Effector memory CD4-positive, alpha-beta T cell (primary cell): ENCODE data around the gene DNAH12.
"Not testable (repeated sequence)": the region's sequence is repeated elsewhere in the genome, so short reads cannot be mapped to it uniquely, and the experiment has no call there.

ENCODE experiments used
- DNase-seq, 3 donors: peaks; one replicate each; pipeline ENCODE4 v3.0.0-alpha.2; 2020
- H3K27ac ChIP-seq: 2 replicates; pipeline ENCODE4 v1.7.0; 2013; ENCODE audit warnings: mild to moderate bottlenecking, low read length, moderate library complexity; ENCODE audit not compliant: insufficient read depth, poor library complexity, severe bottlenecking
- H3K27me3 ChIP-seq: replicated peaks from 2 replicates; pipeline ENCODE4 v1.7.0; 2013; ENCODE audit warnings: mild to moderate bottlenecking, low read length; ENCODE audit not compliant: insufficient read depth, control insufficient read depth, poor library complexity, severe bottlenecking
- H3K36me3 ChIP-seq: 2 replicates; pipeline ENCODE4 v1.7.0; 2013; ENCODE audit warnings: mild to moderate bottlenecking, low read length, moderate library complexity; ENCODE audit not compliant: control insufficient read depth, insufficient read depth
- H3K4me1 ChIP-seq: 2 replicates; pipeline ENCODE4 v1.7.0; 2013; ENCODE audit warnings: low read length, mild to moderate bottlenecking; ENCODE audit not compliant: control insufficient read depth, insufficient read depth, poor library complexity, severe bottlenecking
- H3K4me3 ChIP-seq: 2 replicates; pipeline ENCODE4 v1.7.0; 2013; ENCODE audit warnings: low read length, low read depth, mild to moderate bottlenecking; ENCODE audit not compliant: insufficient read depth, poor library complexity, severe bottlenecking
- H3K9me3 ChIP-seq: 2 replicates; pipeline ENCODE4 v1.7.0; 2013; ENCODE audit warnings: mild to moderate bottlenecking, low read length, moderate library complexity; ENCODE audit not compliant: control insufficient read depth

Gene DNAH12

GRCh38 chr3:57389271-57389670, 154.9 kb downstream of the DNAH12 start:
- Histone ChIP-seq H3K36me3 (no peaks in the 10 kb centered on the region), H3K4me3 (no peak overlapping the region), H3K4me1 (no peaks in the 10 kb centered on the region), H3K27ac (no peak overlapping the region), H3K9me3 (no peaks in the 10 kb centered on the region), H3K27me3 (no peaks in the 10 kb centered on the region)
- no peak for DNase-seq

- no peaks in the 10 kb centered on the region for H3K9me3 ChIP-seq
- H3K36me3 ChIP-seq = no peaks in the 10 kb centered on the region
Observed at GRCh38 chr3:57386307-57386706, 157.8 kb downstream of the DNAH12 start.

DNA sequence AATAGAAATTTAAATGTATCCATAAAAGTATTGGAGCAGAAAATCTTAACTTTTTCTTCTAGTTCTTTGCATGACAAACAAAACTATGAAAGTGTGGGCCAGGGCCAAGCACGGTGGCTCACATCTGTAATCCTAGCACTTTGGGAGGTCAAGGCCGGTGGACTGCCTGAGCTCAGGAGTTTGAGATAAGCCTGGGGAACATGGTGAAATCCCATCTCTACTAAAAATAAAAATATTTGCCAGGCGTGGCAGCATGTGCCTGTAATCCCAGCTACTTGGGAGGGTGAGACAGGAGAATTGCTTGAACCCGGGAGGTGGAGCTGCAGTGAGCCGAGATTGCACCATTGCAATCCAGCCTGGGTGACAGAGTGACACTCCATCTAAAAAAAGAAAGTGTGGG, 158.6 kb downstream of the DNAH12 start:
- no peaks in the 10 kb centered on the region for H3K9me3 ChIP-seq
- H3K36me3 ChIP-seq = no peaks in the 10 kb centered on the region
- H3K4me3 ChIP-seq = no peak overlapping the region
- DNase-seq = no peak
- no peak overlapping the region for H3K27ac ChIP-seq
- H3K4me1 ChIP-seq = no peaks in the 10 kb centered on the region
- no peaks in the 10 kb centered on the region for H3K27me3 ChIP-seq

More at GRCh38 chr3:57386307-57386706, 157.8 kb downstream of the DNAH12 start:
- Histone ChIP-seq H3K4me1 (no peaks in the 10 kb centered on the region), H3K27ac (no peak overlapping the region), H3K27me3 (no peaks in the 10 kb centered on the region), H3K4me3 (no peak overlapping the region)
- DNase-seq = no peak

DNA sequence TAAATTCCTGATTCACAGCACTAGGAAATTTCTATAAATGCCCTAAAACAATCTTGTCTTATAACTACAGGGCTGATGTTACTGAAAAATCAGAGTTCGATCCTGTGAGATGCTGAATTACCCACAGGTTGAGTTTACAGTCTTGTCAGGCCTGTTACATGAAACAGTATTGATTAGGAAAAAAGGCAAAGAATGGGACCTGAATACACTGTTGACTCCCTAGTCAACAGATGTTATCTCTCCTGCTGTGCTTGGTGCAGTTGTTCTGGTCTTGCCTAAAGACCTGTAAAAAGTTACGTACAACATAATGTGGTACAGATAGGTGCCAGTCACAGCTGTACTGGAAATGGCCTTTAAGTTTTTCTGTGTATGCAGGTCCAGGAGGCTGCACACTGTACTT, 160.3 kb downstream of the DNAH12 start:
- Histone ChIP-seq H3K9me3 (no peaks in the 10 kb centered on the region), H3K4me3 (no peak overlapping the region), H3K27me3 (no peaks in the 10 kb centered on the region), H3K4me1 (no peaks in the 10 kb centered on the region), H3K27ac (no peak overlapping the region), H3K36me3 (no peaks in the 10 kb centered on the region)
- DNase-seq = no peak

GRCh38 chr3:57383406-57383805, 160.7 kb downstream of the DNAH12 start:
- H3K27me3 ChIP-seq = no peaks in the 10 kb centered on the region

GRCh38 chr3:57382933-57383332, 161.2 kb downstream of the DNAH12 start:
- Histone ChIP-seq H3K4me3 (no peak overlapping the region), H3K4me1 (no peaks in the 10 kb centered on the region), H3K9me3 (no peaks in the 10 kb centered on the region), H3K27ac (no peak overlapping the region), H3K36me3 (no peaks in the 10 kb centered on the region), H3K27me3 (no peaks in the 10 kb centered on the region)
- DNase-seq = no peak

More at GRCh38 chr3:57383406-57383805, 160.7 kb downstream of the DNAH12 start:
- no peak for DNase-seq
- no peaks in the 10 kb centered on the region for H3K36me3 ChIP-seq
- no peak overlapping the region for H3K4me3 ChIP-seq
- no peaks in the 10 kb centered on the region for H3K4me1 ChIP-seq
- H3K27ac ChIP-seq = no peak overlapping the region
- H3K9me3 ChIP-seq = no peaks in the 10 kb centered on the region

GRCh38 chr3:57370341-57370740, 173.8 kb downstream of the DNAH12 start:
- no peak for DNase-seq
- H3K27me3 ChIP-seq = no peaks in the 10 kb centered on the region
- H3K4me1 ChIP-seq = no peaks in the 10 kb centered on the region
- no peaks in the 10 kb centered on the region for H3K9me3 ChIP-seq
- no peak overlapping the region for H3K27ac ChIP-seq
- H3K36me3 ChIP-seq = no peaks in the 10 kb centered on the region
- H3K4me3 ChIP-seq = no peak overlapping the region

GRCh38 chr3:57365089-57365488, 179.1 kb downstream of the DNAH12 start:
- not testable (repeated sequence) for H3K27me3 ChIP-seq, H3K27ac ChIP-seq, DNase-seq, H3K4me3 ChIP-seq, H3K4me1 ChIP-seq, H3K9me3 ChIP-seq, H3K36me3 ChIP-seq

DNA sequence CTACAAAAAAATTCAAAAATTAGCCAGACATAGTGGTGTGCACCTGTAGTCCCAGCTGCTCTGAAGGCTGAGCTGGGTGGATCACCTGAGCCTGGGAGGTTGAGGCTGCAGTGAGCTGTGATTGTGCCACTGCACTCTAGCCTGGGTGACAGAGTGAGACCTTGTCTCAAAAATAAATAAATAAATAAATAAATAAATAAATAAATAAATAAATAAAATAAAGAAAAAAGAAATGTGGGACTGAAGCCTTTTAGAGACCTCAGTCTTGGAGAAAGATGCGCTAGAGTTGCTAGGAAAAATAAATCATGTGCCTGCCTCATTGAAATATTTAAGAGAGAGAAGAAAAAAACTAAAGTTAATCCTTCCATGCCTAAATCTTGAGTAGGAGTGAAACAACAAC, 187.9 kb downstream of the DNAH12 start:
- H3K27me3 ChIP-seq, H3K36me3 ChIP-seq, DNase-seq, H3K27ac ChIP-seq, H3K4me3 ChIP-seq, H3K9me3 ChIP-seq, H3K4me1 ChIP-seq: not testable (repeated sequence)

GRCh38 chr3:57354768-57355167, 189.4 kb downstream of the DNAH12 start:
- H3K4me3 ChIP-seq = no peak overlapping the region
- H3K9me3 ChIP-seq = no peaks in the 10 kb centered on the region
- H3K27ac ChIP-seq = no peak overlapping the region
- H3K36me3 ChIP-seq = no peaks in the 10 kb centered on the region
- H3K27me3 ChIP-seq = no peaks in the 10 kb centered on the region
- no peaks in the 10 kb centered on the region for H3K4me1 ChIP-seq
- no peak for DNase-seq

GRCh38 chr3:57350271-57350670, 193.9 kb downstream of the DNAH12 start:
- no peak overlapping the region for H3K27ac ChIP-seq
- no peaks in the 10 kb centered on the region for H3K4me1 ChIP-seq
- DNase-seq = no peak
- H3K4me3 ChIP-seq = no peak overlapping the region
- H3K36me3 ChIP-seq = no peaks in the 10 kb centered on the region
- H3K9me3 ChIP-seq = no peaks in the 10 kb centered on the region
- H3K27me3 ChIP-seq = no peaks in the 10 kb centered on the region
